GM12891 (cell line): Measurements from ENCODE around the gene NUDT9.
"Not testable (repeated sequence)": the region's sequence is repeated elsewhere in the genome, so short reads cannot be mapped to it uniquely, and the experiment has no call there.

ENCODE experiments used
- DNase-seq: peaks from one replicate; pipeline ENCODE4 v3.0.0; 2011; ENCODE audit warnings: low spot score; ENCODE audit not compliant: insufficient read length
- FAIRE-seq: peaks from 2 replicates; lab custom pipeline; 2011; peaks lifted over from hg19 to GRCh38; lab: Jason Lieb, UNC
- PAX5 ChIP-seq: IDR thresholded peaks from 2 replicates; pipeline ENCODE4 v1.6.1; 2011; ENCODE audit warnings: low read length, moderate library complexity, mild to moderate bottlenecking; ENCODE audit not compliant: insufficient read depth, severe bottlenecking
- POLR2A ChIP-seq: IDR thresholded peaks from 2 replicates; pipeline ENCODE4 v1.6.1; 2011; ENCODE audit warnings: low read depth, low read length, control low read depth
- POLR2AphosphoS5 ChIP-seq: IDR thresholded peaks from 2 replicates; pipeline ENCODE4 v1.6.1; 2011; ENCODE audit warnings: low read depth, low read length, control low read depth
- POU2F2 ChIP-seq: IDR thresholded peaks from 2 replicates; pipeline ENCODE4 v1.6.1; 2011; ENCODE audit warnings: low read depth, mild to moderate bottlenecking, control low read depth, low read length, moderate library complexity
- SPI1 ChIP-seq: IDR thresholded peaks from 2 replicates; pipeline ENCODE4 v1.6.1; 2011; ENCODE audit warnings: low read depth, low read length, control low read depth
- TAF1 ChIP-seq: IDR thresholded peaks from 2 replicates; pipeline ENCODE4 v1.6.1; 2011; ENCODE audit warnings: low read depth, low read length, control low read depth

Gene NUDT9

DNA sequence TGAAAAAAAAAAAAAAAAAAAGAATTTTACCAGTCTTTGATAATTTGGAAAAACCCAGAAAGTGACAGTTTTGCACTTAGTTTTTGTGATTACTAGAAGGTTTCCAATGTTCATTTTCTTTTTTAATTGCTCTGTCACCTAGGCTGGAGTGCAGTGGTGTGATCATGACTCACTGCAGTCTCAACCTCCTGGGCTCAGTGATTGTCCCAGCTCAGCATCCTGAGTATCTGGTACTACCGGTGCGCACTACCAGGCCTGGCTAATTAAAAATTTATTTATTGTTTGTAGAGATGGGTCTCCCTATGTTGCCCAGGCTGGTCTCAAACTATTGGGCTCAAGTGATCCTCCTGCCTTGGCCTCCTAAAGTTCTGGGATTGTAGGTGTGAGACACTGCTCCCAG, 3.3 kb downstream of the NUDT9 start:
- no peak for DNase-seq
- no peak for FAIRE-seq
- TF ChIP-seq SPI1 (no peak), PAX5 (no peak), POLR2A (no peak), POU2F2 (no peak), POLR2AphosphoS5 (no peak), TAF1 (no peak)

DNA sequence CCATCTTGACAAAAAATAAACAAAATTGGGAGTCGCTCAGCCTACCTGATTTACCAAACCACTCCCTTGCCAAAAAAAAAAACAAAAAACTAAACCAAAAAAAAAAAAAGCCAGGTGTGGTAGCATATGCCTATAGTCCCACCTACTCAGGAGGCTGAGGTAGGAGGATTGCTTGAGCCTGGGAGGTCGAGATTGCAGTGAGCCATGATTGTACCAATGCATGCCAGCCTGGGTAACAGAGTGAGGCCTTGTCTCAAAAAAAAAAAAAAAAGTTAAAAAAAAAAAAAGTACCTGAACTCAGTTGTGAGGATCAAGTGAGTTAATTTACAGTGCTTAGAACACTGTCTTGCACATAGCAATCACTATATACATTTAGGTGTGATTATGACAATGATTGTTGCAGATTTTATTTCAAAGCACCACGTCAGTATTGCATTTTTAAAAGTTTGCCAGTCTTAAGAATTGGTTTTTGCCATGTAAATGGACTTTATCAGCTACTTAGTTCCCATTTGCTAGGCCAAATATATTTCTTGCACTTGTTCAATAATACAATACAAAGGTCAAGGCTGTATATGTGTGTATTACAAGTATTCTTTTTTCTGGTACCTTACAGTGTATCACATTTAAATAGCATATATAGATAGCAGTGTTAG, 4.6 kb downstream of the NUDT9 start:
- FAIRE-seq (peak; percentile 31), DNase-seq (no peak)
- TF ChIP-seq TAF1, result no peak
- no peak for TF ChIP-seq SPI1
- TF ChIP-seq POLR2A, result no peak
- TF ChIP-seq PAX5, result no peak
- no peak for TF ChIP-seq POU2F2

DNA sequence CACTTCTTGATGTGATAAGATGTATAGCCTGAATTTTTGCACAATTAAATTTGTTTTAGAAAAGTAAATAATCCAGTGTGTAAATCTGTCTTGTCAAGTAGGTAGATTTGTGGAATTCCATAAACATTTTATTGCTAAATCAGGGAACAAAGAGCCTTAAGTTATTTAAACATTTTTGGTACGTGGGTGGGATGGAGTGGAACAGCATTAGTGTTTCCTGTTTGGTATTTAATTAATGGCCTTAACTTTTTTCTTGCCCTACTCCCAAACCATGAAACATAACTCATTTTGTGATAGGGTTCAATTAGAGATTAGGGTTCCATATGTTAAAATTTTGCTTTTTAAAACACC, 5.1 kb downstream of the NUDT9 start:
- FAIRE-seq (no peak), DNase-seq (no peak)
- TF ChIP-seq SPI1 (no peak), PAX5 (no peak), POLR2AphosphoS5 (no peak), POLR2A (no peak), TAF1 (no peak), POU2F2 (no peak)

DNA sequence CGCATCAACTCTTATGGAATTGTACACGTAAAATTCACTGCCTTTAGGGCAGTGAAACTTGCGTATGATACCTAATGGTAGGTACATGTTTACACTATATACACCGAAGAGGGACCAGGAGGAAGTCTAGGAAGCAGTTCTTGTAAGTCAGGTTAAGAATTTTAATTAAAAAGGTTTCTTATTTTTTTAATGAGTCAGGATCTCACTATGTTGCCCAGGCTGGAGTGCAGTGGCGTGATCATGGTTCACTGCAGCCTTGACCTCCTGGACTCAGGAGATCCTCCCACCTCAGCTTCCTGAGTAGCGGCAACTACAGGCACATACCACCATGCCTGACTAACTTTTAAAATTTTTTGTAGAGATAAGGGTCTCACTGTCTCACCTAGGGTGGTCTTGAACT, 6.6 kb downstream of the NUDT9 start:
- DNase-seq (no peak), FAIRE-seq (no peak)

DNA sequence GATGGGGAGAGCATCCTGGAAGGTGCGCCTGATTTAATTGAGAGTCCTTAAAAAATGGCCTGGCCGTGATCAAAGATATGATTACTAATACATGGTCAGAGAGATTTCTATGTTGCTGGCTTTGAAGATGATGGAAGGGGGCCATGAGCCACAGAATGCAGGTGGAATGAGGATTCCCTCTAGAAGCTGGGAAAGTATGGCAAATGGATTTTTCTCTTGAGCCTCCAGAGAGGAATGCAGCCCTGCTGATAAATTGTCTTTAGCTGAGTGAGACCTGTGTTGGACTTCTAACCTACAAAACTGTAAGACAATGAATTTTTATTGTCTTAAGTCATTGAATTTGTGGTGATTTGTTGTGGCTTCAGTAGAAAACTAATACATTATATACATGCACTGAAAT, 7.7 kb downstream of the NUDT9 start:
- FAIRE-seq, result no peak
- no peak for TF ChIP-seq POLR2AphosphoS5
- no peak for TF ChIP-seq TAF1
- no peak for DNase-seq

More for the DNA sequence above, 6.6 kb downstream of the NUDT9 start:
- no peak for TF ChIP-seq POU2F2
- no peak for TF ChIP-seq SPI1
- TF ChIP-seq POLR2A, result no peak
- TF ChIP-seq POLR2AphosphoS5, result no peak
- TF ChIP-seq TAF1, result no peak
- TF ChIP-seq PAX5, result no peak

DNA sequence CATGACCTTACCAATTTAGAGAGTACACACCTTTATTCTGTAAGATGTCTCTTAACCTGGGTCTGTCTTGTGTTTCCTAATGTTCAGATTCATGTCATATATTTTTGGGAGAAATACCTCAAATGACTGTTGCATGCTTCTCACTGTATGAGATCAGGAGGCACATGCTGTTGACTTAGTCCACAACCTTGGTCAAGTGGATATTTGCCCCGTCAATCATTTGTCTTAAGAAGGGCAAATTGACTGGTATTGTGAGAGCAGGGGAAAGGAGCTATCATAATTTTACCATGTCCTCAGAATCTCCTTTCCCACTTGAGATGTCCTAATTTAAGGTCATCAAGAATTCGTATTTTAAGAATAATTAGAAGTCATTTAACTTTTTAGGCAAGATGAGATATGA, 11.0 kb downstream of the NUDT9 start:
- TF ChIP-seq SPI1 (no peak), POLR2AphosphoS5 (no peak), POLR2A (no peak), POU2F2 (no peak), TAF1 (no peak), PAX5 (no peak)
- FAIRE-seq (no peak), DNase-seq (no peak)

DNA sequence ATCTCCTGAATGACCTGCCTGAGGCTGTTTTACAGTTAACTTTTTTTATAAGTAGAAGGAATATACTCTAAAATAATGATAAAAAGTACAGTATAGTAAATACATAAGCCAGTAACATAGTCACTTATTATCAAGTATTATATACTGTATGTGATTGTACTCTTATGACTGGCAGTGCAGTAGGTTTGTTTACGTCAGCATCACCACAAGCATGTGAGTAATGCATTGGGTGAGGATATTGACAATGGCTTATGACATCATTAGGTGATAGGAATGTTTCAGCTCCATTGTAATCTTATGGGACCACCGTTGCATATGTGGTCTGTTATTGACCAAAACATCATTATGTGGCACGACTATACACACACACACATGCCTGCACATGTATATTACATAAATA, 20.5 kb downstream of the NUDT9 start:
- no peak for FAIRE-seq
- no peak for DNase-seq
- no peak for TF ChIP-seq SPI1
- TF ChIP-seq POLR2AphosphoS5, result no peak
- TF ChIP-seq TAF1, result no peak
- TF ChIP-seq POLR2A, result no peak
- no peak for TF ChIP-seq PAX5
- TF ChIP-seq POU2F2, result no peak

DNA sequence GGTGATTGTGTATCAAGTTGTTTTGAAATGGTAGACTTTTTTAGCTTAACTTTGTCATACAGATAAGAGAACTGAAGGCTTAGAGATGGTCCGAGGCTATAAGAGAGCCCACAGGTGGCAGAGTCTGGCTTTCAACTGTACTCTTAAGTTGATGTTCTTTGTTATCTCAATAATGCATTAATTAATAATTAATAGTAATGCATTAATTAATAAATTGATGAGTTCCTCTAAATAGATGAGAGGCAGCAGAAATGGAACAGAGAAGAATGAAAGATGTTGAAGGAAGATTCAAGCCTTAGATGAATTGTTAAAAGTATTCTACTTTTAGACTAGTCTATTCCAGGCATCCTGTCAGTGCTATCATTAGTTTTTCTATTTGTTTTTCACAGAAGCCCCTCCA, 22.4 kb downstream of the NUDT9 start:
- FAIRE-seq (no peak), DNase-seq (no peak)
- TF ChIP-seq POLR2AphosphoS5 (no peak), SPI1 (no peak), TAF1 (no peak)

DNA sequence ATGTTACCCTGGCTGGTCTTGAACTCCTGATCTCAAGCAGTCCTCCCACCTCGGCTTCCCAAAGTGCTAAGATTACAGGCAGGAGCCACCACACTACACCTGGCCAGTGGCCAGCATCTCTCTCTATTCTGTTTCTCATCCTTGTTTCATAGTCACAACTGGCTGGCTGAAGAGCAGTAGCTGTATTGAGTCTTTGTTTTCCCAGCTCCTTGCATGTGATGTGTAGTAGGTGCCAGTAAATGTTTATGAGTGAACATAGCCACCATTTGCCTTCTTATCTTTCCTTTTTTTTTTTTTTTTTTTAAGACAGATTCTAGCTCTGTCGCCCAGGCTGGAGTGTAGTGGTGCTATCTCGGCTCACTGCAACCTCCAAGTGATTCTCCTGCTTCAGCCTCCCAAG, 23.6 kb downstream of the NUDT9 start:
- no peak for DNase-seq
- TF ChIP-seq PAX5, result no peak
- TF ChIP-seq POU2F2, result no peak
- TF ChIP-seq TAF1, result no peak
- no peak for TF ChIP-seq POLR2A
- no peak for TF ChIP-seq SPI1
- no peak for TF ChIP-seq POLR2AphosphoS5
- no peak for FAIRE-seq

DNA sequence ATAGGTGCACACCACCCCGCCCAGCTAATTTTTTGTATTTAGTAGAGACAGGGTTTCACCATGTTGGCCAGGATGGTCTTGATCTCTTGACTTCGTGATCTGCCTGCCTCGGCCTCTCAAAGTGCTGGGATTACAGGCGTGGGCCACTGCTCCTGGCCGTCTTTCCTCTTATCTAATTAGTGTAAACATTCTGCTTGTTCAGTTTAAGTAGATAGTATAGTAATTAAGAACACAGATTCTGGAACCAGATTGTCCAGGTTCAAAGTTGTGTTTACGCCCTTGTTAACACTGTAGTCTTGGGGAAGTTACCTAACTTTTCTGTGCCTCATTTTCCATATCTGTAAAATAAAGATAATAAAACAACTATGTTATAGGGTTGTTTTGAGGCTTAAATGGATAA, 24.0 kb downstream of the NUDT9 start:
- not testable (repeated sequence) for DNase-seq, FAIRE-seq
